Testis (tissue), 2 donors: Measurements from ENCODE around the gene LRIT2.

Source experiments
- CTCF ChIP-seq, 3 experiments: fragments of 450-650 bp in 2 of 3; fragments of 200-600 bp in 1 of 3; sonication (generic) in 1 of 3; IDR thresholded peaks; one replicate each; pipeline ENCODE4 v1.5.1; 2016 to 2019; ENCODE audit warnings: antibody characterized with exemption in 3 of 3, mild to moderate bottlenecking in 2 of 3, moderate library complexity in 1 of 3
- POLR2A ChIP-seq: fragments of 450-650 bp; IDR thresholded peaks from one replicate; pipeline ENCODE4 v1.6.1; 2017; ENCODE audit warnings: antibody characterized with exemption, mild to moderate bottlenecking, moderate library complexity

GRCh38 chr10:84221916-84222315 lies 3.4 kb downstream of the LRIT2 start:
- TF ChIP-seq POLR2A (no peak), CTCF (IDR thresholded peaks at IDR 0.05) (no peak)
